HG03039 (cell line): ENCODE measurements around the gene ST3GAL3.
"Not testable (repeated sequence)": the region's sequence is repeated elsewhere in the genome, so short reads cannot be mapped to it uniquely, and the experiment has no call there.

ENCODE experiments used
- ATAC-seq: cut with Tn5 transposase; IDR thresholded peaks from one replicate; pipeline ENCODE4 v1.9.1; 2021; ENCODE audit warnings: mild to moderate bottlenecking, moderate library complexity; ENCODE audit not compliant: unreplicated experiment

The ST3GAL3 gene

DNA sequence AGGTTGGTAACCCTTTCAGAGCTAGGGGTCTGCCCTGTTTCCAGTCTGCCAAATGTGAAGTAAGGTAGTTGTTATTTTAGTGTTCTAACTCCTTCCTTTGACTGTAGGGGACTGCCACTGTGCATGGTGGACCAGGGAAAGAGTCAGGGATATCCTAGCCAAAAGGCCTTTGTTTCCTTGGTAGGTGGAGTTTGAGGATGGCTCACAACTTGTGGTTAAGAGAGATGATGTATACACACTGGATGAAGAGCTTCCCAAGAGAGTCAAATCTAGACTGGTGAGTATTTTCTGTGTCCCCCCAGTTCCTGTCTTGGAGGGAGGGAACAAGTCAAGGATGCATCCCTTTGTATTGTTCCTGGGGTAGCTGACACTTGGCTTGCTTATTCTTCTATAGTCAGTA is 3.5 kb upstream of the ST3GAL3 start:
- no peak for ATAC-seq

- no peak for ATAC-seq
These were observed 2.5 kb upstream of the ST3GAL3 start for GRCh38 chr1:43704838-43705237.

GRCh38 chr1:43705334-43705733 is 2.0 kb upstream of the ST3GAL3 start:
- no peak for ATAC-seq

GRCh38 chr1:43705982-43706597 is 1.2 kb upstream of the ST3GAL3 start:
- no peak for ATAC-seq

DNA sequence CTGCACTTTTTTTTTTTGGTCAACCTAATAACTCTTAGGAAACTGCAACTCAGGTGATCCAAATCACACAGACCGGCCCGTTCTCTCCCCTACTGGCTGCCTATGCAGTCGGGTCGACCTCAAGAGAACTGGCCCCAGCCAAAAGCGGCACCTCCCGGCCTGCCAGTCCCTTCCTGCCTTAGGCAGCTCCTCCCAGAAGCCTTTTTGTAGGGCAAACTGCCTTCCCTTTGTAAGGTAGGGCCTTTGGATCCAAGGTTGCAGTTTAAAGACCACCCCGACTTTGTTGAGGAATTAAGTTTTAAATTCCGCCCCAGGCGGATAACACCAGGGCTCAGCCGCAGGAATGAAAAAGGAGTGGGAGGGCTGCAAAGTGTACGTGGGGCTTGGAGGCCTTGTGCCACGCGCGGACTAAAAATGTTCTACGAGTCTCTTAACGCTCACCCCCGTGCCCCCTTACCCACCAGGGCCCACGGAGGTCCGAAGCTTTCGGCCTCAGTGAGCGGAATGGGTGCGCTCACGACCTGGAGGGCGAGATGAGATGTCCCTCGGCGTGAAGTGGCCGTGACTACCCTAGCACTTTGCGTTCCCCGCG is 642 bp upstream of the ST3GAL3 start:
- ATAC-seq, result no peak

- ATAC-seq, result no peak
These were observed 670 bp downstream of the ST3GAL3 start for GRCh38 chr1:43708002-43708410.

DNA sequence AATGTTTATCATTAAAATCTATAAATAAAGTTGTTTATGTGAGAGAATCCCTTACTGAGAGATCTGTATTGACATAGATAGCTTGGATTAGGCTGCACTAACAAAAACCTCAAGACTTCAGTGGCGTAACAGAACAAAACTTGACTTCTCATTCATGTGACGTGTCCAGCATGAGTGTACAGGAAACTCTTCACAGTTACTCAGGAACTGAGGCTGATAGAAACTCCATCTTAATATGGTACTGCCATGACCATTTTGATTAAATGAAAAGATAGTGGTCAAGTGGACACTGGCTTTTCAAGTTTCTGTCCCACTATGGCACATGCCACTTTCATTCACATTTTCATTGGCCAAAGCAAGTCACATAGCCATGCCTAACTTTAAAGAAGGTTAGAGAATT is 3.7 kb downstream of the ST3GAL3 start:
- ATAC-seq, result no peak

DNA sequence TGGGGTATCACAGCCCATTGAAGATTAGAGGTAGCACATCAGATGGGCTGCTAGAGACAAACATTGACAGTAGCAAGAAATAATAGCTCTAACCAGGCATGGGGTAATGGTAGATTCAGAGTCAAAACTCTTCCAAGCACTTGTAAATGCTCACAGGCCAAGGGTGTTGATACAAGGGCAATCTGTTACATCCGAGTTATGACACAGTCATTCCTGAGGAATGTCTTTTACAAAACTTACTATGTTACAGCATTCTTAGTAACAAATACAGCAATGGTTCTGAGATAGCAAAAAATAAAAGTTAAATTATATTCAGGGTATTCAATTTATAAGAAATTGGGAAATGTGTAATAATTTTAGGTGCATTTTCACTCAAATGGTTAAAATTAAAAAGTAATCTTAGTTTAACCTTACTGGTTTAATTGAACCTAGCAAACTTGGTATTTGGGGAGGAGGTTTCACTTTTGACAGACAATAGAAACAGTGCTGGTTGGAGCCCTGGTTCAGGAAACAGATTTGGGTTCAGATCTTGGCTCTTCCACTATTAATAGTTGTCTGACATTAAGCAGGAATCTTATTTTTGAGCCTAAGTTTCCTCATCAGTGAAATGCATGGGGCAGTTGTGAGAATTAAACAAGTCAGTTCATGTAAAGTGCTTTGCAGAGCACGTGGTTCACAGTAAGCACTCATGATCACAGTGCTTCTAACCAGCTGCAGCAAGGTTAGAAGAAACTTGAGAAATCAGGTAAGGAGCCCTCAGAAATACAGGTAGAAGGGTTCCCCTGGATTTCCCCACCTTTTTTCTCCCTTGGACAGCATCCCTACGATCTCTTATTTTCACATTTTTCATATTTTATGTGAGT is 4.4 kb downstream of the ST3GAL3 start:
- ATAC-seq, result no peak

- ATAC-seq, result no peak
These were observed 9.4 kb downstream of the ST3GAL3 start for GRCh38 chr1:43716559-43717281.

DNA sequence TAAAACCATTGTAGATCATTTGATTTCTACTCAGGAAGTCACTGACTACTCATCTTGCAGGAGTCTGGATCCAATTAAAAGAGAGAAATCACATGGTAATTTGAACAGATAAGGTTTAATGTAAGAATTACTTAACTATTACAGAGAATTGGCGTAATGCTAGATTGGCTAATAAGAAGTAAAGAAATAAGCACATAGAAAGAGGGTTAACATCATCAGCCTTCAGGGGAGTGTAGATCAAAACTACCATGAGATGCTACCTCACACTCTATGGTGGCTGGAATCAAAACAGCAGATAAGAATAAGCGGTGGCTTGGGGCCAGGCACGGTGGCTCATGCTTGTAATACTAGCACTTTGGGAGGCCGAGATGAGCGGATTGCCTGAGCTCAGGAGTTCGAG is 11.7 kb downstream of the ST3GAL3 start:
- ATAC-seq, result no peak

GRCh38 chr1:43719670-43720419 is 12.5 kb downstream of the ST3GAL3 start:
- ATAC-seq, result not testable (repeated sequence)

DNA sequence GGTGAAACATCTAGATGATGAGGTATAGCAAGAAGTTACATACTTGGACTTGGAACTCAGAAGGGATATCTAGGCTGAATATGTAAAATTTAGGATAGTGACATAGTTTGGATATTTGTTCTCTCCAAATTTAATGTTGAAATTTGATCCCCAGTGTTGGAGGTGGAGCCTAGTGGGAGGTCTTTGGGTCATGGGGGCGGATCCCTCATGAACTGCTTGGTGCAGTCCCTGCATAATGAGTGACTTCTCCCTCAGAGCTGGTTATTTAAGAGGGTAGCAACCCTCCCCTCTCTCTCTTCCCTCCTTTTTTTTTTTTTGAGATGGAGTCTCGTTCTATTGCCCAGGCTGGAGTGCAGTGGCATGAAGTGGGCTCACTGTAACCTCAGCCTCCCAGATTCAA is 15.5 kb downstream of the ST3GAL3 start:
- no peak for ATAC-seq

- ATAC-seq, result no peak
These were observed 22.6 kb downstream of the ST3GAL3 start for GRCh38 chr1:43729816-43730463.

GRCh38 chr1:43731867-43732531 is 24.7 kb downstream of the ST3GAL3 start:
- no peak for ATAC-seq

- ATAC-seq, result no peak
These were observed 29.5 kb downstream of the ST3GAL3 start for GRCh38 chr1:43736819-43737218.

- ATAC-seq, result no peak
These were observed 34.7 kb downstream of the ST3GAL3 start for GRCh38 chr1:43742026-43742425.

DNA sequence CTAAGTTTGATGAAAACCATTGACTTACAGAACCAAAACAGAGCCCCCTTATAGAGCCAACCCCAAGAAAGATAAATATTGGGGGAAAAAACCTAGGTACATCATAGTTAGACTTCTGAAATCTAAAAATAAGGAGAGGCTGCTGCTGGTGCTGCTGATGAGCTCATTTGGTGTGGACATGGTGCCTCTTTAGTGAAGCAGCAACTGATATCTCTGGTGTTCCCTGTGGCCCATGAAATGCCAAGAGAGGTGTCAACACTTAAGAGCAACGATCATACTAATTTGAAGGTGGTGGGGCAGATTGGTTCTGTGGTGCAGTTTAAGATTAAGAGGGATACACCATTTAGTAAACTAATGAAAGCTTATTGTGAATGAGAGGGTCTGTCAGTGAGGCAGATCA is 35.9 kb downstream of the ST3GAL3 start:
- no peak for ATAC-seq

GRCh38 chr1:43747736-43748135 is 40.4 kb downstream of the ST3GAL3 start:
- no peak for ATAC-seq

DNA sequence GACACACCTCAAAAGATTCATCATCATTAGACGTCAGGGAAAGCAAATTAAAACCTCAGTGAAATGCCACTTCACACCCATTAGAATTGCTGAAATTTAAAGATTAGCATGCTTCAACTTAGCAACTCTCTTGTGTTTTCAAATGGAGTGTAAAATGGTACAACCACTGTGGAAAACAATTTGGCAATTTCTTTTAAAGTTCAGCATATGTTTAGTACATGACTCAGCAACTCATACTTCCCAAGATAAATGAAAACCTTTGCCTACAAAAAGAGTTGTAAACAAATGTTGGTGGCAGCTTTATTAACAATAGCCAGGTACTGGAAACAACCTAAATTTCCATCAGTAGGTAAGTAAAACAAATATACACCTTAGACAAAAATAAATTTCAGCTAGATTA is 42.7 kb downstream of the ST3GAL3 start:
- no peak for ATAC-seq

- no peak for ATAC-seq
These were observed 46.1 kb downstream of the ST3GAL3 start for GRCh38 chr1:43753422-43753821.
